Epidermal melanocyte (primary cell): ENCODE data around the gene CEMIP.
"Not testable (repeated sequence)": the region's sequence is repeated elsewhere in the genome, so short reads cannot be mapped to it uniquely, and the experiment has no call there.

ENCODE experiments used
- DNase-seq: peaks from one replicate; pipeline ENCODE4 v3.0.0; 2011; ENCODE audit warnings: low spot score; ENCODE audit not compliant: insufficient read length

CEMIP gene

GRCh38 chr15:80953001-80953952, 174.1 kb downstream of the CEMIP start:
- DNase-seq, result no peak

GRCh38 chr15:80953953-80954778, 175.0 kb downstream of the CEMIP start:
- DNase-seq, result no peak

- not testable (repeated sequence) for DNase-seq
These were observed 176.6 kb downstream of the CEMIP start for GRCh38 chr15:80955571-80956452.

GRCh38 chr15:80957556-80957955, 178.4 kb downstream of the CEMIP start:
- DNase-seq, result no peak

GRCh38 chr15:80957976-80958375, 178.8 kb downstream of the CEMIP start:
- DNase-seq, result no peak

GRCh38 chr15:80958818-80959495, 179.8 kb downstream of the CEMIP start:
- DNase-seq, result no peak

- not testable (repeated sequence) for DNase-seq
These were observed 186.3 kb downstream of the CEMIP start for GRCh38 chr15:80965454-80965853.

- no peak for DNase-seq
These were observed 187.4 kb downstream of the CEMIP start for GRCh38 chr15:80966431-80967197.

- DNase-seq, result peak; percentile 73
These were observed 188.3 kb downstream of the CEMIP start for GRCh38 chr15:80967451-80967850.

- no peak for DNase-seq
These were observed 188.9 kb downstream of the CEMIP start for GRCh38 chr15:80967991-80968510.

- no peak for DNase-seq
These were observed 190.1 kb downstream of the CEMIP start for GRCh38 chr15:80969316-80969715.

- peak; percentile 65 for DNase-seq
These were observed 191.0 kb downstream of the CEMIP start for GRCh38 chr15:80970018-80970657.

- no peak for DNase-seq
These were observed 191.5 kb downstream of the CEMIP start for GRCh38 chr15:80970658-80971057.

- no peak for DNase-seq
These were observed 192.0 kb downstream of the CEMIP start for GRCh38 chr15:80971143-80971542.

- no peak for DNase-seq
These were observed 193.1 kb downstream of the CEMIP start for GRCh38 chr15:80972276-80972675.

- no peak for DNase-seq
These were observed 195.7 kb downstream of the CEMIP start for GRCh38 chr15:80974914-80975313.

GRCh38 chr15:80976851-80977250, 197.7 kb downstream of the CEMIP start:
- DNase-seq, result no peak

- peak; percentile 52 for DNase-seq
These were observed 198.5 kb downstream of the CEMIP start for GRCh38 chr15:80977627-80978036.

- DNase-seq, result no peak
These were observed 199.6 kb downstream of the CEMIP start for GRCh38 chr15:80978685-80979329.
